K562 (cell line): ENCODE measurements around the gene RGS9. TPM values are rescaled to one million over a fixed set of nuclear protein-coding genes. Genes with fewer than 3 reads are reported as not detected.

Source experiments
- BMI1 ChIP-seq: fragments of 150-350 bp; IDR thresholded peaks from 2 replicates; pipeline ENCODE4 v1.6.1; 2014; ENCODE audit warnings: low read length
- CBX8 ChIP-seq: fragments of 200-600 bp; sonication (generic); IDR thresholded peaks from 2 replicates; pipeline ENCODE4 v1.6.1; 2012; ENCODE audit warnings: borderline replicate concordance, mixed run types, low read depth, mild to moderate bottlenecking, moderate library complexity, mixed read lengths, low read length, control low read depth, inconsistent platforms; ENCODE audit not compliant: poor library complexity, severe bottlenecking; ENCODE audit errors: extremely low read depth
- CEBPB ChIP-seq: fragments of 450-650 bp; IDR thresholded peaks from 2 replicates; pipeline ENCODE4 v1.6.1; 2016; ENCODE audit warnings: missing genetic modification characterization, missing compliant biosample characterization
- EGR1 ChIP-seq: fragments of 450-650 bp; conservative IDR thresholded peaks from 2 replicates; pipeline ENCODE4 v1.6.1; 2017; ENCODE audit warnings: mild to moderate bottlenecking
- NCOR1 ChIP-seq: fragments of 450-650 bp; IDR thresholded peaks from 2 replicates; pipeline ENCODE4 v1.6.1; 2016; ENCODE audit warnings: mild to moderate bottlenecking, moderate library complexity
- SAFB2 ChIP-seq: fragments of 200-400 bp; formaldehyde crosslinking; IDR thresholded peaks from 2 replicates; pipeline ENCODE4 v1.6.1; 2018; ENCODE audit warnings: borderline replicate concordance, low read length, low read depth, moderate library complexity; ENCODE audit not compliant: severe bottlenecking
- SMC3 ChIP-seq: conservative IDR thresholded peaks from 2 replicates; pipeline ENCODE4 v1.6.1; 2011; ENCODE audit warnings: low read depth, low read length, improper control_type of control experiment; ENCODE audit not compliant: insufficient read depth
- STAT6 ChIP-seq: sonication (generic); formaldehyde crosslinking; IDR thresholded peaks from 2 replicates; pipeline ENCODE4 v1.8.1; 2023; ENCODE audit warnings: mild to moderate bottlenecking, missing genetic modification reagents
- TBL1XR1 ChIP-seq, 2 experiments: IDR thresholded peaks; 2 replicates each; pipeline ENCODE4 v1.6.1; 2012; ENCODE audit warnings: improper control_type of control experiment in 2 of 2, low read length in 2 of 2, mild to moderate bottlenecking in 1 of 2
- TRIM24 ChIP-seq, 2 experiments: fragments of 450-650 bp; IDR thresholded peaks; 2 replicates each; pipeline ENCODE4 v1.6.1; 2016
- ZFP91 ChIP-seq: sonication (generic); formaldehyde crosslinking; IDR thresholded peaks from 2 replicates; pipeline ENCODE4 v1.8.0; 2022; ENCODE audit warnings: mild to moderate bottlenecking, missing genetic modification reagents
- ZMIZ1 ChIP-seq, 2 experiments: fragments of 150-350 bp in 1 of 2; IDR thresholded peaks; 2 replicates each; pipeline ENCODE4 v1.6.1; 2012 to 2016; ENCODE audit warnings: low read depth in 2 of 2, low read length in 2 of 2, mild to moderate bottlenecking in 1 of 2, moderate library complexity in 1 of 2
- ZNF184 ChIP-seq: sonication (generic); formaldehyde crosslinking; IDR thresholded peaks from 2 replicates; pipeline ENCODE4 v1.5.0; 2020; ENCODE audit warnings: missing genetic modification reagents
- ZNF324 ChIP-seq: fragments of 250-450 bp; sonication (Bioruptor Pico); IDR thresholded peaks from 2 replicates; pipeline ENCODE4 v1.4.0; 2020; ENCODE audit warnings: mild to moderate bottlenecking
- ZNF609 ChIP-seq: sonication (generic); formaldehyde crosslinking; IDR thresholded peaks from 2 replicates; pipeline ENCODE4 v1.8.1; 2023; ENCODE audit warnings: missing genetic modification reagents, mild to moderate bottlenecking, borderline replicate concordance
- ZNF75A ChIP-seq: fragments of 450-650 bp; formaldehyde crosslinking; IDR thresholded peaks from 2 replicates; pipeline ENCODE4 v1.4.0; 2020; ENCODE audit warnings: mild to moderate bottlenecking
- polyA plus RNA-seq, 8 experiments: library from polyadenylated mRNA; depleted of rRNA in 4 of 8; stranded (reverse) in 5 of 8; unstranded in 3 of 8; fragments of >200 nt; fragmentation: Nextera tagmentation in 2 of 8; fragmentation: Illumina TruSeq in 1 of 8; extraction: Ambion mirVana in 2 of 8; extraction: Trizol in 1 of 8; gene quantifications; 2 replicates each; pipeline versions ENCODE4 v1.2.1 to v1.2.3, GENCODE V29; 2011 to 2014; ENCODE audit warnings: inconsistent platforms in 1 of 8, missing spikeins in 1 of 8
- total RNA-seq, 7 experiments: library from RNA; depleted of rRNA in 6 of 7; stranded (reverse); fragments of >200 nt in 6 of 7; fragmentation: Illumina TruSeq in 2 of 7; extraction: Trizol in 2 of 7; gene quantifications; 2 replicates each; pipeline versions ENCODE4 v1.2.1 to v1.2.3, GENCODE V29; 2011 to 2021; ENCODE audit warnings: low replicate concordance in 1 of 7

The RGS9 gene
- total and polyA plus RNA-seq, 9 of the 15 experiments (the other 6 are each of a cell fraction or from before 2014, with no cell fraction given) = 0.18 to 1.4 (median 0.55) TPM

- TF ChIP-seq ZNF75A (CRISPR knock-in tag) = no peak
- TF ChIP-seq ZMIZ1 (IDR thresholded peaks at IDR 0.05; ENCODE audit: low read depth in 2 of 2, low read length in 2 of 2) = no peak
- no peak for TF ChIP-seq BMI1
- no peak for TF ChIP-seq TBL1XR1 (IDR thresholded peaks at IDR 0.05; ENCODE audit: low read length in 2 of 2)
- TF ChIP-seq STAT6 (CRISPR knock-in tag) = no peak
- no peak for TF ChIP-seq ZNF324
- no peak for TF ChIP-seq ZNF184
- TF ChIP-seq SMC3 = no peak
- no peak for TF ChIP-seq NCOR1
- TF ChIP-seq CBX8 = no peak
- TF ChIP-seq TRIM24 (IDR thresholded peaks at IDR 0.05) = no peak
- TF ChIP-seq SAFB2 = no peak
- TF ChIP-seq ZFP91 (CRISPR knock-in tag) = no peak
- no peak for TF ChIP-seq EGR1
- no peak for TF ChIP-seq ZNF609 (CRISPR knock-in tag)
- no peak for TF ChIP-seq CEBPB (tag)
These were observed 26.9 kb downstream of the RGS9 start (continued) for GRCh38 chr17:65163990-65164495.
